ENCODE results near the gene ZNRF3.

- TF ChIP-seq ZNF501 (tag by site-specific recombination; IDR thresholded peaks at IDR 0.05) (no peak), CTCF (tag by site-specific recombination; IDR thresholded peaks at IDR 0.05) (no peak), ZNF645 (tag by site-specific recombination; IDR thresholded peaks at IDR 0.05) (no peak), PRDM4 (tag by site-specific recombination; IDR thresholded peaks at IDR 0.05) (no peak), KLF9 (tag by site-specific recombination; IDR thresholded peaks at IDR 0.05; ENCODE audit: low read depth) (no peak), ZNF391 (tag by site-specific recombination; IDR thresholded peaks at IDR 0.05; ENCODE audit: borderline replicate concordance, low read depth) (no peak), REST (tag by site-specific recombination; IDR thresholded peaks at IDR 0.05) (no peak), ZNF530 (tag by site-specific recombination; IDR thresholded peaks at IDR 0.05; ENCODE audit: low read depth) (no peak)
These were observed 44.3 kb downstream of the ZNRF3 start for GRCh38 chr22:28927630-28928029.
